HCT116 (cell line): ENCODE results near the gene CDH5. TPM values are rescaled to one million over a fixed set of nuclear protein-coding genes. Genes with fewer than 3 reads are reported as not detected.

ENCODE experiments used
- ATAC-seq: fragments of 200-7000 bp; cut with Tn5 transposase; 2 replicates; pipeline ENCODE4 v1.9.1; 2020; ENCODE audit warnings: mild to moderate bottlenecking, moderate library complexity
- BruUV-seq: library from RNA; stranded (reverse); fragments of 400-500 nt; replicated peaks from 2 replicates; lab custom pipeline; 2021; lab: Mats Ljungman, UMichigan
- CTCF ChIA-PET: fragments of 300-600 bp; sonication (Branson Sonifier 250); formaldehyde crosslinking; loops from one replicate; lab custom pipeline; 2021; ENCODE audit warnings: antibody characterized with exemption; lab: Charles Lee
- POLR2A ChIA-PET: fragments of 300-600, 350-600 bp; sonication (Branson Sonifier 250); formaldehyde crosslinking; loops from one replicate; lab custom pipeline; 2021; ENCODE audit warnings: antibody characterized with exemption; lab: Charles Lee
- RAD21 ChIA-PET, 2 experiments: fragments of 300-600 bp; sonication (Branson Sonifier 250); formaldehyde crosslinking; loops; one replicate each; lab custom pipeline; 2023; ENCODE audit warnings: low total read pairs in 2 of 2; ENCODE audit not compliant: uncharacterized antibody in 2 of 2, unreplicated experiment in 2 of 2, low non-redundant PET in 1 of 2; lab: Charles Lee
- DNase-seq: peaks from one replicate; pipeline ENCODE4 v3.0.0-alpha.2; 2010; ENCODE audit warnings: low read depth, low spot score
- H2AFZ ChIP-seq: fragments of 200-600 bp; shearing (Covaris generic), sonication (generic); 2 replicates; pipeline ENCODE4 v1.6.1; 2017; ENCODE audit warnings: low read depth, mixed run types, mixed read lengths, antibody characterized with exemption, low read length; ENCODE audit not compliant: poor library complexity, severe bottlenecking
- H3K27ac ChIP-seq: 2 replicates; pipeline ENCODE4 v1.5.1; 2012; ENCODE audit warnings: low read depth, low read length
- H3K27me3 ChIP-seq: fragments of 200-600 bp; sonication (generic); 2 replicates; pipeline ENCODE4 v1.6.1; 2016; ENCODE audit warnings: mixed run types, low read length, mixed read lengths; ENCODE audit not compliant: insufficient read depth
- H3K36me3 ChIP-seq, 2 experiments: fragments of 200-500 bp in 1 of 2; fragments of 200-600 bp in 1 of 2; sonication (Bioruptor generic) in 1 of 2; sonication (generic) in 1 of 2; 2 replicates each; pipeline versions ENCODE4 v1.5.1 to v1.6.1; 2014 to 2016; ENCODE audit warnings: low read length in 2 of 2, inconsistent platforms in 1 of 2, mixed read lengths in 1 of 2, mixed run types in 1 of 2; ENCODE audit not compliant: insufficient read depth in 2 of 2, control insufficient read depth in 1 of 2
- H3K4me1 ChIP-seq, 2 experiments: fragments of 200-600 bp in 1 of 2; sonication (generic) in 1 of 2; 2 replicates each; pipeline versions ENCODE4 v1.5.1 to v1.6.1; 2012 to 2017; ENCODE audit warnings: low read length in 2 of 2, inconsistent platforms in 1 of 2, mild to moderate bottlenecking in 1 of 2, mixed read lengths in 1 of 2, mixed run types in 1 of 2, moderate library complexity in 1 of 2; ENCODE audit not compliant: insufficient read depth in 2 of 2, control insufficient read depth in 1 of 2
- H3K4me2 ChIP-seq: fragments of 200-600 bp; sonication (generic); 2 replicates; pipeline ENCODE4 v1.6.1; 2017; ENCODE audit warnings: mixed run types, low read length, mixed read lengths
- H3K4me3 ChIP-seq, 2 experiments: fragments of 200-600 bp in 1 of 2; sonication (generic) in 1 of 2; replicated peaks in 1 of 2; 2 replicates each; pipeline ENCODE4 v1.5.1; 2011 to 2016; ENCODE audit warnings: low read length in 2 of 2, control low read depth in 1 of 2, low read depth in 1 of 2, mild to moderate bottlenecking in 1 of 2, mixed read lengths in 1 of 2, mixed run types in 1 of 2
- H3K79me2 ChIP-seq: fragments of 200-600 bp; sonication (generic); 2 replicates; pipeline ENCODE4 v1.6.1; 2017; ENCODE audit warnings: mild to moderate bottlenecking, mixed run types, low read length, moderate library complexity, mixed read lengths; ENCODE audit not compliant: insufficient read depth
- H3K9ac ChIP-seq: fragments of 200-600 bp; sonication (generic); 2 replicates; pipeline ENCODE4 v1.6.1; 2016; ENCODE audit warnings: low read length, mixed read lengths
- H3K9me2 ChIP-seq: fragments of 200-600 bp; sonication (generic), shearing (Covaris generic); 2 replicates; pipeline ENCODE4 v1.6.1; 2017; ENCODE audit warnings: mixed run types, mild to moderate bottlenecking, moderate library complexity; ENCODE audit not compliant: insufficient read depth
- H3K9me3 ChIP-seq, 2 experiments: fragments of 200-500 bp in 1 of 2; fragments of 200-600 bp in 1 of 2; sonication (Bioruptor generic) in 1 of 2; sonication (generic) in 1 of 2; 2 replicates each; pipeline ENCODE4 v1.6.1; 2014 to 2017; ENCODE audit warnings: low read length in 2 of 2, mixed read lengths in 2 of 2, inconsistent platforms in 1 of 2, low read depth in 1 of 2, mild to moderate bottlenecking in 1 of 2, mixed run types in 1 of 2, moderate library complexity in 1 of 2; ENCODE audit not compliant: control insufficient read depth in 1 of 2, insufficient read depth in 1 of 2
- H4K20me1 ChIP-seq: fragments of 200-600 bp; sonication (generic), shearing (Covaris generic); 2 replicates; pipeline ENCODE4 v1.6.1; 2017; ENCODE audit warnings: mixed run types, mild to moderate bottlenecking, moderate library complexity; ENCODE audit not compliant: insufficient read depth
- CBX3 ChIP-seq: IDR thresholded peaks from 2 replicates; pipeline ENCODE4 v1.6.1; 2012; ENCODE audit warnings: low read depth
- CEBPB ChIP-seq: IDR thresholded peaks from 2 replicates; pipeline ENCODE4 v1.6.1; 2012; ENCODE audit warnings: low read depth
- EGR1 ChIP-seq: IDR thresholded peaks from 2 replicates; pipeline ENCODE4 v1.6.1; 2012; ENCODE audit warnings: low read depth
- ELF1 ChIP-seq: IDR thresholded peaks from 2 replicates; pipeline ENCODE4 v1.6.1; 2012; ENCODE audit warnings: low read depth, borderline replicate concordance
- EZH2 ChIP-seq: fragments of 200-600 bp; sonication (generic); IDR thresholded peaks from 2 replicates; pipeline ENCODE4 v1.6.1; 2017; ENCODE audit warnings: antibody characterized with exemption, mixed run types
- JUND ChIP-seq: IDR thresholded peaks from 2 replicates; pipeline ENCODE4 v1.6.1; 2012
- POLR2AphosphoS5 ChIP-seq: IDR thresholded peaks from 2 replicates; pipeline ENCODE4 v1.6.1; 2011; ENCODE audit warnings: mild to moderate bottlenecking, low read depth, low read length, moderate library complexity
- RAD21 ChIP-seq: IDR thresholded peaks from 2 replicates; pipeline ENCODE4 v1.6.1; 2012; ENCODE audit warnings: low read depth, mild to moderate bottlenecking
- SP1 ChIP-seq: IDR thresholded peaks from 2 replicates; pipeline ENCODE4 v1.6.1; 2012; ENCODE audit warnings: low read depth
- SRF ChIP-seq: IDR thresholded peaks from 2 replicates; pipeline ENCODE4 v1.6.1; 2012; ENCODE audit warnings: low read depth
- TCF7L2 ChIP-seq: IDR thresholded peaks from 2 replicates; pipeline ENCODE4 v1.7.0; 2011; ENCODE audit warnings: borderline replicate concordance, inconsistent platforms; ENCODE audit not compliant: insufficient read depth, insufficient read length; ENCODE audit errors: extremely low read depth
- ZFX ChIP-seq: fragments of 450-650 bp; IDR thresholded peaks from 2 replicates; pipeline ENCODE4 v1.6.1; 2017
- ZNF274 ChIP-seq: fragments of 200-500 bp; sonication (Bioruptor generic); IDR thresholded peaks from 2 replicates; pipeline ENCODE4 v1.6.1; 2014; ENCODE audit warnings: mild to moderate bottlenecking, low read depth, low read length, inconsistent platforms
- intact Hi-C: fragments of 100-400 bp; cut with micrococcal nuclease; formaldehyde crosslinking; loops from 2 replicates; pipeline ENCODE4 v1.10.0; 2022
- total RNA-seq: library from RNA; stranded (reverse); gene quantifications from one replicate; pipeline ENCODE4 v1.2.1, GENCODE V29; 2021; ENCODE audit not compliant: unreplicated experiment
- TF ChIP-seq, protein P1 (sequence below): IDR thresholded peaks from 2 replicates; pipeline ENCODE4 v1.6.1; 2011; ENCODE audit warnings: mild to moderate bottlenecking, low read length, moderate library complexity; ENCODE audit not compliant: insufficient replicate concordance; ENCODE audit errors: extremely low read depth
- TF ChIP-seq, protein P2 (sequence below): IDR thresholded peaks from 2 replicates; pipeline ENCODE4 v1.6.1; 2012
- TF ChIP-seq, protein P3 (sequence below): IDR thresholded peaks from 2 replicates; pipeline ENCODE4 v1.6.1; 2012; ENCODE audit warnings: low read depth
- TF ChIP-seq, protein P4 (sequence below), 3 experiments: fragments of 200-600 bp in 1 of 3; sonication (generic) in 1 of 3; IDR thresholded peaks in 2 of 3; conservative IDR thresholded peaks in 1 of 3; 2 replicates each; pipeline ENCODE4 v1.5.1; 2012 to 2017; ENCODE audit warnings: low read depth in 2 of 3, low read length in 2 of 3, antibody characterized with exemption in 1 of 3, borderline replicate concordance in 1 of 3, control low read depth in 1 of 3, mild to moderate bottlenecking in 1 of 3, mixed read lengths in 1 of 3, mixed run types in 1 of 3, moderate library complexity in 1 of 3; ENCODE audit not compliant: insufficient read depth in 1 of 3

The CDH5 gene
- total RNA-seq, 1 experiment from 2014 or later = 0.15 TPM

DNA sequence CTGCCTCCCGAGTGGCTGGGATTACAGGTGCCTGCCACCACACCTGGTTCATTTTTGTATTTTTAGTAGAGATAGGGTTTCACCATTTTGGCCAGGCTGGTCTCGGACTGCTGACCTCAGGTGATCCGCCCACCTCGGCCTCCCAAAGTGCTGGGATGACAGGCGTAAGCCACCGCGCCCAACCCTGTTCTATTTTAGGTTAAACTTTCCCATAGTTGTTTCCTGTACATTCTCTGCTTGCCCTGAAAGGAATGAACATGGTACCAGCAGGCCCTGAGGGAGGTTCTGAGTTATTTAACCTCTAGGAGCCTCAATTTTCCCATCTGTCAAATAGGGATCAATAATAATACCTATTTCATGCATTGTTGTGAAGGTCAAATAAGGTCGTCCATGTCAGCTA is 11.0 kb upstream of the CDH5 start:
- no peak overlapping the region for H3K9ac ChIP-seq
- no peak overlapping the region for H3K4me2 ChIP-seq
- no TSS peak for BruUV-seq
- no peaks in the 10 kb centered on the region for H3K79me2 ChIP-seq
- DNase-seq = no peak
- ChIA-PET POLR2A (no interaction called here), CTCF (interaction anchor here (0.7 to 6.8 kb wide), 2 partner anchors 12 to 15 kb away, joined by 3 to 72 read pairs; no protein-coding TSS in a partner anchor), RAD21 (interaction anchor here in 1 of 2 experiments (0.6 kb wide), 1 partner anchor 9 kb away, joined by 3 read pairs; no protein-coding TSS in a partner anchor)
- H3K4me1 ChIP-seq = peaks cover 10 to 24% of the 10 kb centered on the region in 2 experiments
- H2AFZ ChIP-seq = no peak overlapping the region
- TF ChIP-seq ZNF274 (no peak), CEBPB (no peak), ELF1 (no peak), EGR1 (no peak), POLR2AphosphoS5 (no peak), JUND (no peak), EZH2 (no peak), SP1 (no peak), TCF7L2 (no peak), RAD21 (no peak), SRF (no peak), CBX3 (no peak), ZFX (no peak)
- TF ChIP-seq, protein P1, sequence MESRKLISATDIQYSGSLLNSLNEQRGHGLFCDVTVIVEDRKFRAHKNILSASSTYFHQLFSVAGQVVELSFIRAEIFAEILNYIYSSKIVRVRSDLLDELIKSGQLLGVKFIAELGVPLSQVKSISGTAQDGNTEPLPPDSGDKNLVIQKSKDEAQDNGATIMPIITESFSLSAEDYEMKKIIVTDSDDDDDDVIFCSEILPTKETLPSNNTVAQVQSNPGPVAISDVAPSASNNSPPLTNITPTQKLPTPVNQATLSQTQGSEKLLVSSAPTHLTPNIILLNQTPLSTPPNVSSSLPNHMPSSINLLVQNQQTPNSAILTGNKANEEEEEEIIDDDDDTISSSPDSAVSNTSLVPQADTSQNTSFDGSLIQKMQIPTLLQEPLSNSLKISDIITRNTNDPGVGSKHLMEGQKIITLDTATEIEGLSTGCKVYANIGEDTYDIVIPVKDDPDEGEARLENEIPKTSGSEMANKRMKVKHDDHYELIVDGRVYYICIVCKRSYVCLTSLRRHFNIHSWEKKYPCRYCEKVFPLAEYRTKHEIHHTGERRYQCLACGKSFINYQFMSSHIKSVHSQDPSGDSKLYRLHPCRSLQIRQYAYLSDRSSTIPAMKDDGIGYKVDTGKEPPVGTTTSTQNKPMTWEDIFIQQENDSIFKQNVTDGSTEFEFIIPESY = no peak
- TF ChIP-seq, protein P2, sequence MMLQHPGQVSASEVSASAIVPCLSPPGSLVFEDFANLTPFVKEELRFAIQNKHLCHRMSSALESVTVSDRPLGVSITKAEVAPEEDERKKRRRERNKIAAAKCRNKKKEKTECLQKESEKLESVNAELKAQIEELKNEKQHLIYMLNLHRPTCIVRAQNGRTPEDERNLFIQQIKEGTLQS = no peak
- TF ChIP-seq, protein P3, sequence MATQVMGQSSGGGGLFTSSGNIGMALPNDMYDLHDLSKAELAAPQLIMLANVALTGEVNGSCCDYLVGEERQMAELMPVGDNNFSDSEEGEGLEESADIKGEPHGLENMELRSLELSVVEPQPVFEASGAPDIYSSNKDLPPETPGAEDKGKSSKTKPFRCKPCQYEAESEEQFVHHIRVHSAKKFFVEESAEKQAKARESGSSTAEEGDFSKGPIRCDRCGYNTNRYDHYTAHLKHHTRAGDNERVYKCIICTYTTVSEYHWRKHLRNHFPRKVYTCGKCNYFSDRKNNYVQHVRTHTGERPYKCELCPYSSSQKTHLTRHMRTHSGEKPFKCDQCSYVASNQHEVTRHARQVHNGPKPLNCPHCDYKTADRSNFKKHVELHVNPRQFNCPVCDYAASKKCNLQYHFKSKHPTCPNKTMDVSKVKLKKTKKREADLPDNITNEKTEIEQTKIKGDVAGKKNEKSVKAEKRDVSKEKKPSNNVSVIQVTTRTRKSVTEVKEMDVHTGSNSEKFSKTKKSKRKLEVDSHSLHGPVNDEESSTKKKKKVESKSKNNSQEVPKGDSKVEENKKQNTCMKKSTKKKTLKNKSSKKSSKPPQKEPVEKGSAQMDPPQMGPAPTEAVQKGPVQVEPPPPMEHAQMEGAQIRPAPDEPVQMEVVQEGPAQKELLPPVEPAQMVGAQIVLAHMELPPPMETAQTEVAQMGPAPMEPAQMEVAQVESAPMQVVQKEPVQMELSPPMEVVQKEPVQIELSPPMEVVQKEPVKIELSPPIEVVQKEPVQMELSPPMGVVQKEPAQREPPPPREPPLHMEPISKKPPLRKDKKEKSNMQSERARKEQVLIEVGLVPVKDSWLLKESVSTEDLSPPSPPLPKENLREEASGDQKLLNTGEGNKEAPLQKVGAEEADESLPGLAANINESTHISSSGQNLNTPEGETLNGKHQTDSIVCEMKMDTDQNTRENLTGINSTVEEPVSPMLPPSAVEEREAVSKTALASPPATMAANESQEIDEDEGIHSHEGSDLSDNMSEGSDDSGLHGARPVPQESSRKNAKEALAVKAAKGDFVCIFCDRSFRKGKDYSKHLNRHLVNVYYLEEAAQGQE = no peak
- TF ChIP-seq, protein P4, sequence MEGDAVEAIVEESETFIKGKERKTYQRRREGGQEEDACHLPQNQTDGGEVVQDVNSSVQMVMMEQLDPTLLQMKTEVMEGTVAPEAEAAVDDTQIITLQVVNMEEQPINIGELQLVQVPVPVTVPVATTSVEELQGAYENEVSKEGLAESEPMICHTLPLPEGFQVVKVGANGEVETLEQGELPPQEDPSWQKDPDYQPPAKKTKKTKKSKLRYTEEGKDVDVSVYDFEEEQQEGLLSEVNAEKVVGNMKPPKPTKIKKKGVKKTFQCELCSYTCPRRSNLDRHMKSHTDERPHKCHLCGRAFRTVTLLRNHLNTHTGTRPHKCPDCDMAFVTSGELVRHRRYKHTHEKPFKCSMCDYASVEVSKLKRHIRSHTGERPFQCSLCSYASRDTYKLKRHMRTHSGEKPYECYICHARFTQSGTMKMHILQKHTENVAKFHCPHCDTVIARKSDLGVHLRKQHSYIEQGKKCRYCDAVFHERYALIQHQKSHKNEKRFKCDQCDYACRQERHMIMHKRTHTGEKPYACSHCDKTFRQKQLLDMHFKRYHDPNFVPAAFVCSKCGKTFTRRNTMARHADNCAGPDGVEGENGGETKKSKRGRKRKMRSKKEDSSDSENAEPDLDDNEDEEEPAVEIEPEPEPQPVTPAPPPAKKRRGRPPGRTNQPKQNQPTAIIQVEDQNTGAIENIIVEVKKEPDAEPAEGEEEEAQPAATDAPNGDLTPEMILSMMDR (IDR thresholded peaks at IDR 0.05 in 2 of 3, conservative IDR thresholded peaks at IDR 0.05 in 1 of 3; ENCODE audit: borderline replicate concordance in 1 of 3, insufficient read depth in 1 of 3, low read depth in 2 of 3, low read length in 2 of 3) = no peak
- no peak for ATAC-seq
- H3K9me2 ChIP-seq = no peaks in the 10 kb centered on the region
- intact Hi-C loops = loop anchor here (5.0 kb wide), 1 partner anchor 127 kb away; no protein-coding TSS in a partner anchor
- peaks cover 27% of the 10 kb centered on the region for H3K27me3 ChIP-seq
- H3K36me3 ChIP-seq = no peaks in the 10 kb centered on the region
- H3K4me3 ChIP-seq = no peak overlapping the region
- no peak overlapping the region for H3K27ac ChIP-seq
- H4K20me1 ChIP-seq = no peaks in the 10 kb centered on the region
- no peaks in the 10 kb centered on the region for H3K9me3 ChIP-seq
